Measurements from ENCODE around the gene SKI. TPM values are rescaled to one million over a fixed set of nuclear protein-coding genes. Genes with fewer than 3 reads are reported as not detected.

SKI gene
- total and polyA plus RNA-seq, 2 of the 4 experiments (the other 2 are of a cell fraction), result 2.3 to 20.1 TPM

DNA sequence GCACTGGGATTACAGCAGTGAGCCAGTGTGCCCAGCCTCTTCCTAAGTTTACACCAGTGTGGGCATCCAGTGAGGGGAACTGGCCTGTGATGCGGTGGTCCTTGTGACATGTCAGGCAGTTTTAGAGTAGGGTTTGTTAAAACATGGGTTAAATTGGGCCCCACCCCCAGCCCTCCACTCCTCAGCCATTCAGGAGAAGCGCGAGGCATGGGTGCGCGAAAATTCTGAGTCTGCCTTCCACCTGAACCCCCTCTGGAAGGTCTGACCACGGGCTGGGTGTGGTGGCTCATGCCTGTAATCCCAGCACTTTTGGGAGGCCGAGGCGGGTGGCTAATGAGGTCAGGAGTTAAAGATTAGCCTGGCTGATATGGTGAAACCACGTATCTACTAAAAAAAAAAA lies 51.7 kb downstream of the SKI start:
- Histone ChIP-seq H3K27me3 (ENCODE audit: control insufficient read depth, insufficient read depth, low read length) (no peaks in the 10 kb centered on the region), H3K36me3 (ENCODE audit: control insufficient read depth, insufficient read depth, low read length) (peaks cover 6% of the 10 kb centered on the region), H3K14ac (replicated peaks; ENCODE audit: low read depth, low read length) (peak overlapping the region; percentile 88), H4K8ac (ENCODE audit: low read depth in 2 of 2, low read length in 2 of 2) (peak overlapping the region; percentile 86 to 94), H3K4me1 (ENCODE audit: control insufficient read depth, insufficient read depth, low read length) (peaks cover 48% of the 10 kb centered on the region), H2BK120ac (ENCODE audit: low read depth, low read length) (peak overlapping the region; percentile 89), H3K4me3 (ENCODE audit: insufficient read depth, low read depth, low read length) (no peak overlapping the region), H2AK5ac (ENCODE audit: low read depth, low read length) (peak overlapping the region; percentile 100), H3K9me1 (ENCODE audit: insufficient read depth, low read length) (peaks cover 17% of the 10 kb centered on the region), H4K5ac (ENCODE audit: low read depth, low read length) (peak overlapping the region; percentile 95), H3K56ac (ENCODE audit: extremely low read depth, insufficient read depth, low read length) (peak overlapping the region; percentile 80; the same call in 1 of the 2 replicates), H2BK20ac (ENCODE audit: low read depth, low read length) (peak overlapping the region; percentile 72; the same call in 1 of the 2 replicates), H3K4ac (ENCODE audit: low read depth, low read length) (peak overlapping the region; percentile 89), H2BK5ac (ENCODE audit: low read depth, low read length, poor library complexity, severe bottlenecking) (peak overlapping the region; percentile 88), H3K4me2 (ENCODE audit: low read depth, low read length) (peak overlapping the region; percentile 41; the same call in 1 of the 2 replicates), H3K9ac (ENCODE audit: low read depth, low read length) (peak overlapping the region; percentile 77), H3K79me1 (ENCODE audit: low read depth in 1 of 2, low read length in 2 of 2) (peaks cover 13 to 65% of the 10 kb centered on the region in 2 experiments), H4K91ac (ENCODE audit: insufficient read depth, low read depth, low read length) (peak overlapping the region; percentile 93), H2AK9ac (replicated peaks; ENCODE audit: low read depth, low read length, poor library complexity) (peak overlapping the region; percentile 93), H3K23ac (ENCODE audit: low read depth, low read length) (peak overlapping the region; percentile 68; the same call in 1 of the 2 replicates), H4K20me1 (ENCODE audit: insufficient read depth, low read length) (peaks cover 56% of the 10 kb centered on the region), H3K9me3 (ENCODE audit: control insufficient read depth, insufficient read depth, low read length) (no peaks in the 10 kb centered on the region), H3K18ac (ENCODE audit: low read depth, low read length) (peak overlapping the region; percentile 80), H2AFZ (replicated peaks; ENCODE audit: low read length, poor library complexity) (no peak overlapping the region), H2BK15ac (ENCODE audit: low read depth, low read length) (peak overlapping the region; percentile 92; the same call in 2 of the 3 replicates), H3K27ac (ENCODE audit: insufficient read depth, low read length) (peak overlapping the region; percentile 95)
- DNase-seq (no peak), ATAC-seq (ENCODE audit: low read depth) (no peak)
- WGBS, 2 experiments (ENCODE audit: extremely low coverage in 2 of 2, insufficient read length in 1 of 2), result no CpG with 5 or more reads among the region's 9 CpGs
- ChIA-PET CTCF (no interaction called here), POLR2A (ENCODE audit: unreplicated experiment) (no interaction called here)
- TF ChIP-seq CHD1 (IDR thresholded peaks at IDR 0.05; ENCODE audit: low read depth, low read length) (no peak), RAD21 (IDR thresholded peaks at IDR 0.05; ENCODE audit: low read length) (no peak), MAFK (IDR thresholded peaks at IDR 0.05; ENCODE audit: low read depth, low read length) (no peak), NFE2L2 (IDR thresholded peaks at IDR 0.05; ENCODE audit: low read depth, low read length) (no peak), CEBPB (IDR thresholded peaks at IDR 0.05; ENCODE audit: low read depth, low read length) (no peak), MAZ (IDR thresholded peaks at IDR 0.05; ENCODE audit: borderline replicate concordance, low read depth, low read length) (no peak), RCOR1 (IDR thresholded peaks at IDR 0.05; ENCODE audit: insufficient replicate concordance, low read length) (no peak), BHLHE40 (IDR thresholded peaks at IDR 0.05; ENCODE audit: low read depth, low read length) (no peak), MXI1 (IDR thresholded peaks at IDR 0.05; ENCODE audit: borderline replicate concordance, low read depth, low read length) (no peak), SMC3 (IDR thresholded peaks at IDR 0.05; ENCODE audit: low read depth, low read length) (no peak), FOS (IDR thresholded peaks at IDR 0.05; ENCODE audit: low read depth, low read length) (no peak), POLR2A (IDR thresholded peaks at IDR 0.05; ENCODE audit: low read depth, low read length) (no peak), RFX5 (IDR thresholded peaks at IDR 0.05; ENCODE audit: low read depth, low read length) (no peak)
- TF ChIP-seq, protein P1, sequence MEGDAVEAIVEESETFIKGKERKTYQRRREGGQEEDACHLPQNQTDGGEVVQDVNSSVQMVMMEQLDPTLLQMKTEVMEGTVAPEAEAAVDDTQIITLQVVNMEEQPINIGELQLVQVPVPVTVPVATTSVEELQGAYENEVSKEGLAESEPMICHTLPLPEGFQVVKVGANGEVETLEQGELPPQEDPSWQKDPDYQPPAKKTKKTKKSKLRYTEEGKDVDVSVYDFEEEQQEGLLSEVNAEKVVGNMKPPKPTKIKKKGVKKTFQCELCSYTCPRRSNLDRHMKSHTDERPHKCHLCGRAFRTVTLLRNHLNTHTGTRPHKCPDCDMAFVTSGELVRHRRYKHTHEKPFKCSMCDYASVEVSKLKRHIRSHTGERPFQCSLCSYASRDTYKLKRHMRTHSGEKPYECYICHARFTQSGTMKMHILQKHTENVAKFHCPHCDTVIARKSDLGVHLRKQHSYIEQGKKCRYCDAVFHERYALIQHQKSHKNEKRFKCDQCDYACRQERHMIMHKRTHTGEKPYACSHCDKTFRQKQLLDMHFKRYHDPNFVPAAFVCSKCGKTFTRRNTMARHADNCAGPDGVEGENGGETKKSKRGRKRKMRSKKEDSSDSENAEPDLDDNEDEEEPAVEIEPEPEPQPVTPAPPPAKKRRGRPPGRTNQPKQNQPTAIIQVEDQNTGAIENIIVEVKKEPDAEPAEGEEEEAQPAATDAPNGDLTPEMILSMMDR (conservative IDR thresholded peaks at IDR 0.05; ENCODE audit: low read depth, low read length), result no peak
- TF ChIP-seq, protein P2, sequence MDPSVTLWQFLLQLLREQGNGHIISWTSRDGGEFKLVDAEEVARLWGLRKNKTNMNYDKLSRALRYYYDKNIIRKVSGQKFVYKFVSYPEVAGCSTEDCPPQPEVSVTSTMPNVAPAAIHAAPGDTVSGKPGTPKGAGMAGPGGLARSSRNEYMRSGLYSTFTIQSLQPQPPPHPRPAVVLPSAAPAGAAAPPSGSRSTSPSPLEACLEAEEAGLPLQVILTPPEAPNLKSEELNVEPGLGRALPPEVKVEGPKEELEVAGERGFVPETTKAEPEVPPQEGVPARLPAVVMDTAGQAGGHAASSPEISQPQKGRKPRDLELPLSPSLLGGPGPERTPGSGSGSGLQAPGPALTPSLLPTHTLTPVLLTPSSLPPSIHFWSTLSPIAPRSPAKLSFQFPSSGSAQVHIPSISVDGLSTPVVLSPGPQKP (IDR thresholded peaks at IDR 0.05; ENCODE audit: borderline replicate concordance, low read depth, low read length), result no peak
- TF ChIP-seq, protein P3, sequence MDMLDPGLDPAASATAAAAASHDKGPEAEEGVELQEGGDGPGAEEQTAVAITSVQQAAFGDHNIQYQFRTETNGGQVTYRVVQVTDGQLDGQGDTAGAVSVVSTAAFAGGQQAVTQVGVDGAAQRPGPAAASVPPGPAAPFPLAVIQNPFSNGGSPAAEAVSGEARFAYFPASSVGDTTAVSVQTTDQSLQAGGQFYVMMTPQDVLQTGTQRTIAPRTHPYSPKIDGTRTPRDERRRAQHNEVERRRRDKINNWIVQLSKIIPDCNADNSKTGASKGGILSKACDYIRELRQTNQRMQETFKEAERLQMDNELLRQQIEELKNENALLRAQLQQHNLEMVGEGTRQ (IDR thresholded peaks at IDR 0.05; ENCODE audit: low read depth, low read length), result no peak
- dilution Hi-C loops (cut with HindIII; ENCODE audit: low sequenced_read_pairs, unreplicated experiment), result no loop called here
- BruUV-seq (replicated peaks), result no TSS peak
- in situ Hi-C loops (cut with MboI; ENCODE audit: low sequenced_read_pairs), result no loop called here
- intact Hi-C loops (cut with micrococcal nuclease), result loop anchor here (5.0 kb wide), 1 partner anchor 48 kb away; no protein-coding TSS in a partner anchor
